WTC11 (cell line): ENCODE data around the gene METAP1. TPM values are rescaled to one million over a fixed set of nuclear protein-coding genes. Genes with fewer than 3 reads are reported as not detected.

ENCODE experiments used
- microRNA-seq: library from miRNA; unstranded; fragments of <30 nt; microRNA quantifications from one replicate; pipeline ENCODE4 v1.2.0, GENCODE V29; 2022; ENCODE audit warnings: borderline number of aligned reads
- total RNA-seq: library from RNA; stranded (reverse); gene quantifications from 3 replicates; pipeline ENCODE4 v1.2.3, GENCODE V29; 2021

Gene METAP1
- total RNA-seq, 1 experiment from 2014 or later: 102 TPM

Small RNAs within 50 kb of the gene (microRNA-seq; reads per million reads assigned to microRNA genes)
- gene MIR3684: 1.4 reads per million

Other genes with a start within 250 kb of the METAP1 start
- 146 to 174 TPM (median 155 TPM) in 3 replicates for gene EIF4E, start 66.6 kb upstream of the METAP1 start, total RNA-seq
- 244 to 252 TPM (median 247 TPM) in 3 replicates for gene ADH5, start 93.1 kb downstream of the METAP1 start, total RNA-seq
- 0.11 to 0.18 TPM (median 0.16 TPM) in 3 replicates for gene ADH4, start 148.6 kb downstream of the METAP1 start, total RNA-seq
- gene ADH6, start 223.5 kb downstream of the METAP1 start, total RNA-seq: 0.07 TPM in 1 of 3 replicates, not detected in the others